Kasumi-1 (cell line): ENCODE results near the gene RUBCN.

ENCODE experiments used
- DNase-seq, 2 experiments: peaks; one replicate each; lab custom pipeline; 2025; lab: John Stamatoyannopoulos, UW

Gene RUBCN

DNA sequence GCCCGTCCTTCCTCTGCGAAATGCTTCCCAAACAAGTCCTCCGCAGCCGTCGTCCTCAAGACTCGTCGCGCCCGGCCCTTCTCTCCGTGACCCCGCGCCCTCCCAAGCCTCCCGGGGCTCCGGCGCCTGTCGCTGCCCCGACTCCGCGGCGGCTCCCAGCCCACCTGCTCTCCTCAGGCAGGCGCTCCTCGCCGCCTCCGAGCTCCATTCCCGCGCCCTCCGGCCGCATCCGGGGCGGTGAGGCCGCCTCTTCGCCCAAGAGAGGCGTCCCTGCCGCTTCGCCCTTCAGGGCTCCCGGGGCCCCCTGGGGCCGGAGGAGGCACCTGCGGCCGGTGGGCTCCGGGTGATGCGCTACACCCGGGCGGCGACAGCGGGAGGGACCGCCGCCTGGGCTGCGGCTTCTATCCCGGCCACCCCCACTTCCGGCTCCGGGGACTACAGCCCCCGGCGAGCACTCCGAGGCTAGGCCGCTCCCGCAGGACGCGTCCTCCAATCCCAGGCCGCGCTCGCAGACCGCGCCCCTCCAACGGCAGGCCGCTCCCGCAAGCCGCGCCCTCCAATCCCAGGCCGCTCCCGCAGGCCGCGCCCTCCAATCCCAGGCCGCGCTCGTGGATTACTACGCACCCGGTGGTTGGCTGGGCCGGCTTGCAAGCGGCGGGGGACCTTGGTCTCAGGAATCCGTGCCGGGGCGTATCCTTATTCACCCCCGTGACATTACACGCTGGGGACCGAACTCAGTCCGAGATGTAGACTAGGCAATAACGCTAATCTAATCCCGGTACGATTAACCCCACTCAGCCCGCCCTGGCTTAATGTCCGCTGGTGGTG, at the start of gene RUBCN:
RUBCN (minus strand) TSS at position 414 of the 828 bp plus-strand sequence; CDS start at position 229, 185 bp downstream.
- peak; percentile 90 to 94 for DNase-seq

GRCh38 chr3:197784019-197784585, 47.4 kb upstream of the RUBCN start:
- DNase-seq: no peak

GRCh38 chr3:197782230-197782629, 45.5 kb upstream of the RUBCN start:
- peak; percentile 30 to 41 for DNase-seq

- DNase-seq: no peak
These were observed 38.6 kb upstream of the RUBCN start for GRCh38 chr3:197775317-197775716.

GRCh38 chr3:197761784-197762183, 25.1 kb upstream of the RUBCN start:
- DNase-seq: no peak

DNA sequence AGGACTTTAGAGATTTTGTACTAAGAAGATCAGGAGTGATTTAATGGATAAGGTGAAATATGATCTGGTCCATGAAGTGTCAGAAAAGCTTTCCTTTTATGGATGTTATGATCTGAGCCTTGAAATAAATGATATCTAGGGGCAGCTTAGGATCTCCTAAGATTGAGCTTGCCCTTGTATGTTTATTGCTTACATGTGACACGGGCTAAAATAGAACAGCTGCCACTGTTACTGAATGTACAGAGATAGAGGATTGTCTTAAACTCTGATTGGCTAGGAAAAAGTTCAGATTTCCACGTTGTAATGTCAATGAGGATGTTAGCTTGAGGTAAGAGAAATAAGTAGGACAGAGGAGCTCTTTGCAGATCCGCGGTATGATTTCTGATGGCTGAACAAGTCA, 21.8 kb upstream of the RUBCN start:
- no peak for DNase-seq

DNA sequence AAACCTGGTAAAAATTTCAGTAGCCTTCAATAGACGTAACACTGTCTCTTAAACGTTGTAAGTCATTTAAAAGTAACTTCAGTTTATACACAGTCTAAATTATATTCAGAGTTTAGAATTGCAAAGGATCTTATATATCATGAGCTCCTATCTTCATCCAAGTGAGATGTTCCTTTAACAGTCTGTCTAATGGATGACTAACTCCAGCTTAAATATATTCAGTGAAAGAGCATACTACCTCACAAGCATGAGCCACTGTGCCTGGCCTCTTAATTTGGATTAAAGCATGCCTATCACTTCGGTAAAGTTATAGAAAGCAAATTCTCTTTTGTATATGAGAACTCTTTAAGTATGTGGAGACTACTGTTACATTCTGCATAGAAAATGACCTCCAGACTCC, 20.0 kb upstream of the RUBCN start:
- no peak for DNase-seq

DNA sequence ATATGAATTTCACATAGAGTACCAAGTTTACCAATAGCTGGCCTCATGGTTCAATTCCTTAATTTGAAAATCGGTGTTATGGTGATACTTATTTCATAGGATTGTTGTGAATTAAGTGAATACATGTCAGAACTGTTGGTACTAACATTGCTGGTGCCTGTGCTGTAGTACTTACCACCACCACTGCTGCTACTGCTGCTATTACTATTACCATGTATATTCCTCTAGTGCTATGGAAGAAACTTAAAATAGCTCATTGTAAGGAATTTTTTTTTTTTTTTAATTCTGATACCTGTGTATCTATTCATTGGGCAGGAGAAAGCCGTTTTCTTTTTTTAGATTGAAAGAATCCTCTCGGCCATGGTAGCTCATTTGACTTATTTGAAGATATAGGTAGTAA, 16.6 kb upstream of the RUBCN start:
- peak; percentile 24 to 25 for DNase-seq

- DNase-seq: no peak
These were observed 15.4 kb upstream of the RUBCN start for GRCh38 chr3:197752107-197752506.

GRCh38 chr3:197750858-197751737, 14.4 kb upstream of the RUBCN start:
- DNase-seq: peak in 1 of 2 experiments; percentile 46

DNA sequence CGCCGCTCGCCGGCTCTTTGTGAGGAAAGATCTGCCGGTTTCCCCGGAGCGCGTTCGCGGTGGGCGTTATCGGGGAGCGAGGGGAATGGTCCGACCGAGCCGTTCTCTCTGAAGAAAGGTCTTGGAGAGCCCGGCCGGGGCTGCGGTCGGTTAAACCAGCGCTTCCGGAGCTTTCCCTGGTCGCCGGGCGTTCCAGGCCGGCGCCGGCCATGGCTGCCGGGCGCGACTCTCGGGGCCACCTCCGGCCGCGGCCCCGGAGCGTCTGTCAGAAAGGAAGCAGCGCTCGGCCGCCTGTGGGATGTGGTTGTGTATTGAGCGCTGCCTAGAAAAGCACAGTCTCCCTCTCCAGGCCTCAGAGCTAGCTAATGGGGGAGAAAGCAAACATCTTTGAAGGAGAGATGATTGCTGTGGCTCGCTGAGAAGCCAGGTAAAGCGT, 13.7 kb upstream of the RUBCN start:
- DNase-seq: peak; percentile 51 to 58

- peak; percentile 72 to 73 for DNase-seq
These were observed 13.1 kb upstream of the RUBCN start, which contains the start of gene FYTTD1 for GRCh38 chr3:197749601-197750395. FYTTD1 (plus strand) TSS chr3:197749883; CDS start chr3:197749972, 89 bp downstream.

DNA sequence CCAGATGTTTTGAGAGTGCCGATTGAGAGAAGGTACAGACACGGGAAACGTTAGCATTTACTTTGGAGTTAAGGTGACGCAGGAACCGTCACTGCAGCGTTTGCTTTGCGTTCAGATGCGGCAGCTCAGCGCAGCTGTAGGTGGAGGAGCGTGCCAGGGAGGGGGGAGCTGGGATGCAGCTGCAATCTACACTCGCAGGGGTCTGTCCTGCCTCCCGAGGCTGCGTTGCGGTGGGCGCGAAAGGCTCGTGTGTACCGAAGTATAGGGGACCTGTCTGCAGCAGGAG, 12.6 kb upstream of the RUBCN start:
- no peak for DNase-seq

DNA sequence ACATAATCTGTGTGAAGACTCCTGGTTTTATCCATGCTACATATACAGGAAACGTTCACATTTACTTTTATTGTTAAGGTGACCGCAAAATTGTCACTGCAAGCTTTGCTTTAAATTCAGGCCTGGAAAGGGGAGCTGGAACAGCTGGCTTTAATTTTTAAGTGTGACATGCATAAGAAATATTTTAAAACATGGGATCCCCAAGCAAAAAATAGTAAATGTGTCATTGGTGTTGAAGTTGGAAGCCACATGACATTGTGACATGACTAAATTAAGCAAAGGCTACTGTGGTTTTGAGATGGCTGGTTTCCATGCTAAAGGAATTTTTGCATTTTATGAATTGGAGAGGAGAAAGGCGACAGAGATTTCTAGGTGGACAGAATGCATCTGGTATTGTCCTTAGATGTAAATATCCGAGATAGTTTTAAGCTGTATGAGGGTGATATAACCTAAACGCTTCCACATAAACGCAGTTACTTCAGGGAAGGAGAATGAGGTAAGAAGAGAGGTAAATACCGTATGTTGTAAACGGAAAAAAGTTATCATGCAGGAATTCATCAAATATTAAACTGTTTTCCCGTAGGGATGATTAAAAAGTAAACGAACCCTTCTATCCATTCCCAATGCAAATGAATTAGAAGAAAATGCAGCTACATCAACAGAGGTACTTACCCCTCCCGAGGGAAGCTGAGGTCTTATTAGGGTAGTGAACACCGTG, 12.1 kb upstream of the RUBCN start:
- no peak for DNase-seq

DNA sequence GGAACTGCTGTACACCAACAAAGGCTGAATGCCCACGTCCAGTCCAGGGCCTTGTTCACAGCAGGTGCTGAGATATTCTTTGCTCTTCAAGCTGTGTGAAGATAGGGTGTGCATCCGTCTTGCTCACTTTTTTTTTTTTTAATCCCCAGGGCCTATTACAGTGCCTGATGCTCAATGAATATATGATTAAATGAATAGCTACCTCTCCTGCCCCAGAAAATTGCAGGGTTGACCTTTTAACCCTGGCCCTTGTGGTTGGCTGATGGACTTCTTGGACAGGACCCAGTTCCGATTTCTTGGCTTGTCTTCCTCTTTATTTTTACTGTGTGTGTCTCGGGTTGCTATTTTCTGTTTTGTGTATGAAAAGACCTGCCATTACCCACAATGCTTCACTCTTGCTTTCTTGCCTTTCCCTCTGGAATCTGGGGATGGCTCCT, 10.1 kb upstream of the RUBCN start:
- DNase-seq: no peak

DNA sequence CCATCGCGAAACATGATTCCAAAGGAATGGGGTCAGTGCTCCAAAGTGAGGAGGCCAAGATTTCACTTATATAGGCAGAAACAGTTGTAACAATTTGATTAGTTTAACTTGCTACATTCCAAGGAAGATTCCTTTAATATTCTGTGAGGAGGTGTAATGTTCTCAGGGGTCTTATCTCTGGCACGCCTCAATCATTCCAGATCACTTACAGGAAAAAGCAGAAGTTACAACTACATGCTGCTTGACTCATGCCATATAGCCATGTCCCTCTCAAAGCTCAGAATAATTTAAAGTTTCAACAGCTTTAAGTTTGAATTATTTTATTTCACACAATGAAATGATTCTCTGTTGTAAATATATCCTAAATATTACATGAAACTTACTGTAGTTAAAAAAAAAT, 9.5 kb upstream of the RUBCN start:
- DNase-seq: peak; percentile 20 to 38

DNA sequence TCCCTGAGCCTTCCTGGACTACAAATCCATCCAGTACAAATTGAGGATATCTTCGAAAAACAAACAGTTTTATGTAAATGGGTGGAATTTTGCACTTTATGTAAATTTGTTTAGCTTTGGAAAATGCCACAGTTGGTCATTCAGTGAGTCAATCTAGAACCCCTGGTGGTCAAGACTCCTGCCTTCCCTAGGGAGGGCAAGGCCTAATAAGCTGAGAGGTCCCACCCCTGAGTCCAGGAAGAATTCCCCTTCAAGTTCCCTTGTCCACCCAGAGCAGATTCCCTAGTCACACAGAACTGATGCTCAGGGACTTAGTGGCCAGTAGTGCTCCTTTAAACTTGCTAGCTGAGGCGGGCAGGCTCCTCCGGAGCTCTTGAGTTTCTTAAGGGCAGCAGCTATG, 6.1 kb upstream of the RUBCN start:
- no peak for DNase-seq

- no peak for DNase-seq
These were observed 1.2 kb upstream of the RUBCN start for GRCh38 chr3:197737749-197738462.

DNA sequence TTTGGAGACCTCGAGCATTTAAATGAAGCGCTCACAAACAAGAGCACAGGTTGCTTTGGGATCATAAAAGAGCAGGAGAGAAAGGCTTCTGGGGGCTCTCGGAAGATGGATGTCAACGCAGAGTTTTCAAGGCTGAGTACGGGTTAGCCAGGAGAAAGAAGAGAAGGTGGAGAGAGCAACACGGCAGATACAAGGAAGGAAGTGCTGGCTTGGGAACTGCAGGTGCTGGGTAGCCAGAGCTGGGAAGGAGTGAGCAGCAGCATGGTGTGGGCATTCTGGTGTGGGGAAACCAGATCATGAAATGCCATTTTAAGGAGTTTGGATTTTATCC, 580 bp upstream of the RUBCN start:
- DNase-seq: no peak

- no peak for DNase-seq
These were observed 654 bp downstream of the RUBCN start for GRCh38 chr3:197736010-197736490.
